ENCODE data around the gene STXBP1.
"Not testable (repeated sequence)": the region's sequence is repeated elsewhere in the genome, so short reads cannot be mapped to it uniquely, and the experiment has no call there.

The STXBP1 gene

DNA sequence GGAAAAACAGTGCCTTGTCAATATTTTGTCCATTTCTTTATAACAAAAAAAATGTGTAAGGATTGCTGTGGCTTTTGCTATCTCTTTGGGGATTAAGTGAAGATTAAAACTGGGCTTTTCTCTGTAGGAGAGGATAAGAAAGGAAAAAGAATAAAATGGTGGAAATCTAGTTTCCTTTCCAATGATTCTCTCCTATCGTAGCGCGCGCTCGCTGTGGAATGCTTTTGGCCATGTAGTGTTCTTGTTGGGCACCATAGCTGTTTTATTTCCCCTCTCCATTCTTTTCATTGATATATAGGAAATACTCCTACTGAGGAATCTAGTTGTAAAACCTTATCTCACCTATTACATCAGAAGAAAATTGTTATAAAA is 1.5 kb downstream of the STXBP1 start:
- peak in 1 of 58 donors; percentile 20 for DNase-seq

DNA sequence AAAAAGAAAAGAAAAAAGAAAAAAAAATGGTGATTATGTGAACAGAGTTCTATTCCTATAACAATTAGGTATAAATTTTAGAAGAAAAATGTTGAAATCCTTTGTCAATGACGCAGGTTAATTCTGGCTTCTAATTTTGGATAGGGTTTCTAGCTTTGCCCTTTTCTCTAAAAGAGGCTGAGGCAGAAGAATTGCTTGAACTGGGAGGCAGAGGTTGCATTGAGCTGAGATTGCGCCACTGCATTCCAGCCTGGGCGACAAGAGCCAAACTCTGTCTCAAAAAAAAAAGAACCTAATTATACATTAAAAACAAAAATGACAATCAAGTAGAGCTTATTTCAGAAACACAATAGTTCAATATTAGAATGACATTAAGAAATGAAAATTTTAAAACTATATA is 2.9 kb downstream of the STXBP1 start:
- no peak for DNase-seq

DNA sequence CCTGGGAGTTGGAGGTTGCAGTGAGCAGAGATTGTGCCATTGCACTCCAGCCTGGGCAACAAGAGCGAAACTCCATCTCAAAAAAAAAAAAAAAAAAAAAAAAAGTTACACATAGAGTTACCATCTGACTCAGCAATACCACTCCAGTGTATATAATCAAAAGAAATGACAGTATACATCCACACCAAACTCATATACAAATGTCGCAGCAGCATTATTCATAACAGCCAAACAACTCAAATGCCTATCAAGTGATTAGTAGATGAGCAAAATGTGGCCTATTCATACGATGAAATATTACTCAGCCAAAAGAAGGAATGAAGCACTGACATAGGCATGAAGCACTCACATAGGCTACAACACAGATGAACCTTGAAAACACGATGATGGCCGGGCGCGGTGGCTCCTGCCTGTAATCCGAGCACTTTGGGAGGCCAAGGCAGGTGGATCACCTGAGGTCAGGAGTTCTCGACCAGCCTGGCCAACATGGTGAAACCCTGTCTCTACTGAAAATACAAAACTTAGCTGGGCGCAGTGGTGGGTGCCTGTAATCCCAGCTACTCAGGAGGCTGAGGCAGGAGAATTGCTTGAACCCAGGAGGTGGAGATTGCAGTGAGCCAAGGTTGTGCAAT is 9.4 kb downstream of the STXBP1 start:
- not testable (repeated sequence) for DNase-seq

DNA sequence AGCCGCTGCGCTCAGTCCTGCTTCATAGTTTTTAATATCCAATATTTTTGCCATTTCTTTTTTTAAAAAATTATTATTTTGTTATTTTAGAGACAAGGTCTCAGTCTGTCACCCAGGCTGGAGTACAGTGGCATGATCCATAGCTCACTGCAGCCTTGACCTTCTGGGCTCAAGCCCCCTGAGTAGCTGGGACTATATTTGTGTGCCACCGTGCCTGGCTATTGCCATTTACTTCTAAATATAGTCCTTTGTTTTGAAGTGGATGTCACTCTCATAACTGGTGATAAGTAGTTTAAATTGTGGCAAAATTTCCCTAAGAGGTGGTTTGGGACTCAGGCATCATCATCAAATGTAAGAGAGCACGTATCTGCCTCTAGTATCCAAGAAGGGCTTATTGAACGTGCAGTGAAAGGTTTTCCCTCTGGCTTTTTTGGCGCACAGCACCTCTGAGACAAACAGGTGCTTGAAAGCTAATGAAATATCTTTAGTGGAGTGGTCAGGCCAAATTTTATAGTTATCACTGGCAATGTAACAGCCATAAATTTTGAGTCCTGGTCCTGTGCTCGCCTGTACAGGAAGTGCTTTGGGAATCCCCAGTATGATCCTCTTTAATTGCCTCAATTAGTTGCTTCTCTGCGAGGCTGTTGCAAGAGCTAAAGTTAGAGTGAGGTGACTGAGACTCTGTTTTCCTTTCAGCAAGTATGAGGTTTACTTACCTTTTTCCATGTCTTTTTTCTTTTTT is 14.8 kb downstream of the STXBP1 start:
- DNase-seq: no peak

DNA sequence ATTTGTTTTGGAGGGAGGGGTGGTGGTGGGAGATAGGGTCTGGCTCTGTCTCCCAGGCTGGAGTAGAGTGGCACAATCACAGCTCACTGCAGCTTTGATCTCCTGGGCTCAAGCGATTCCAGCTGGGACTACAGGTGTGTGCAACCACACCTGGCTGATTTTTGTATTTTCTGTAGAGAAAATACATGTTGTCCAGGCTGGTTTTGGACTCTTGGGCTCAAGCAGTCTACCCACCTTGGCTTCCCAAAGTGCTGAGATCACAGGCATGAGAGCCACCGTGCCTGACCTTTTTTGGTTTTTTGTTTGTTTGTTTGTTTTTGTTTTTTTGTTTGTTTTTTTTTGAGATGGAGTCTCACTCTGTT is 15.4 kb downstream of the STXBP1 start:
- no peak for DNase-seq

DNA sequence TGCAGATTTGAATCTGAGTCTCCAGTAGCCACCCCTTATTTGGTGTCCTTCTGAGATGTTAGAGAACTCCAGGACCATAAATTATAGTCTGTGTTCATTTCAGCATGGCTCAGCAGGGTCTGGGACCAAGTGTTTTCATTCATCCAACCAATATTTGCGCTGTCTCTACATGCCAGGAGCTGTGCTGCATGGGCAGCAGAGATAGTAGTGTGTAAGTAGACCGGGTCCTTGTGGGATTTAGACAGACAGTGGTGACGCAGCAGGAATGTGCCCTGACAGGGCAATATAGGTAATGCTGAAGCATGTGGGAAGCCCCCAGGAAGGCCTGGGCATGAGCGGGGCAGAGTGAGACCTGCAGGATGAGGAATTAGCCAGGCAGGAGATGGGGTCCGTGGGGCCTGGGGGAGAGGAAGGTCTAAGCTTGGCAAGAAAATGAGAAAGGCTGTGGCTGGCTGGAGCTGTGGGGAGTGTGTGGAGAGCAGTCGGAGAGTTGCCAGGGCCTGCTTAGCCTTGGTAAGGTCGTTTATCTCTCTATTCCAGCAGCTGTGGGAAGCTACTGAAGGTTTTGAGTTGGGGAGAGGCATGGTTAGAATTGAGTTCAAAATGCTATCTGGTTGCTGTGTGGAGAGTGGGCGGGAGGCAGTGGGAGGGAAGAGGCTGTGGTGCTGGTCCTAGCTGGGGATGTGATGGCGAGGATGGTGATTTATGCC is 16.8 kb downstream of the STXBP1 start:
- DNase-seq: no peak

DNA sequence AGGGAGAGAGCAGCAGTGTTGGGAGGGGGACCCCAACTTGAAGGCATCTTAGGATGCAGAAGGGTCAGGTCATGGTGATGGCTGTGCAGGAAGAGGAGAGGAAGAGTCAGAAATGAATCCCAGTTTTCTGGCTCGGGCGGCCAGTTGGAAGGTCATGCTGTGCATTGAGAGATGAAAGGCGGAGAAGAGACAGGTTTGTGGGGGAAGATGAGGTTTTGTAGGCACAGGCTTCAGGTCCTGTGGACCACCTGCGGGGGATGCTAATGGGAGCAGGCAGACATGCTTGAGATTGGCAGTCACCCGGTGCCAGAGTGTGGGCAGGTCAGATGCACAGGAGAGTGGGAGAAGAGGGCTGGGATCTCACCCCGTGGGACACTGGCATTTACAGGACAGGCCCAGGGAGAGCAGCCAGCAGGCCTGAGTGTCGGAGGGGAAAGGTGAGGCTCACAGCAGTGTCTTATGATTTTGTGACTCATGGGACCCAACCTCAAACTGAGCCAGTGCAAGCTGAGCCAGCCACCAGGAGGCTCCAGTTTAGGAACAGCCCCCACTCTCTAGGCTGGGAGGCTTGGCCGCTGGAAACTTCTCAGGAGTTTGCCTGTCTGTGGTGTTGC is 17.5 kb downstream of the STXBP1 start:
- DNase-seq: no peak

DNA sequence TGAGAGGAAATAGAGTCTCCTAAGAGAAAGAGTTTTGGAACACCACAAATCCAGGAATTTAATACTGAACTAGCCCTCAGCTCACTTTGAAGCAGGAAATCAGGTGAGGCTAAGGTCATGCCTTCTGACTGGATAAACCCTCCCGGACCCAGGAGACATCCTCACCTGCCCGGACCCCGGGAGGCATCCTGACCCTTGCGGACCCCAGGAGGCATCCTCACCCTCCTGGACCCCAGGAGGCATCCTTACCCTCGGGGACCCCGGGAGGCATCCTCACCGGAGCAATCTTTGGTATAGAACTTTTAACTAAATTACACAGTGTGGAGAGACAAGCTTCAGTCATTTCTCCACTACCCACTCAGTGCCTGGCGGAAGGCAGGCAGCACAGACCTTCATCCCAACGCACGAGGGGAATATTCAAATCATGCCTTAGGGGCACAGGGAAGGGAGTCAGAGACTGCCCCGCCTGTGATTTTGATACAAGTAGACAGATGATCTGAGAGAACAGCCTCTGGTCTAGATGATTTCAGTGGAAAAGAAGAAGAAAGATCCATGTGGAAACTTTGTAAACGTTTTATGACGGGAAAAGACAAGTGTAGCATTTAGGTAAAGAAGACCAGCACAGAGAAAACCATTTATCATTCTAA is 21.3 kb downstream of the STXBP1 start:
- no peak for DNase-seq

DNA sequence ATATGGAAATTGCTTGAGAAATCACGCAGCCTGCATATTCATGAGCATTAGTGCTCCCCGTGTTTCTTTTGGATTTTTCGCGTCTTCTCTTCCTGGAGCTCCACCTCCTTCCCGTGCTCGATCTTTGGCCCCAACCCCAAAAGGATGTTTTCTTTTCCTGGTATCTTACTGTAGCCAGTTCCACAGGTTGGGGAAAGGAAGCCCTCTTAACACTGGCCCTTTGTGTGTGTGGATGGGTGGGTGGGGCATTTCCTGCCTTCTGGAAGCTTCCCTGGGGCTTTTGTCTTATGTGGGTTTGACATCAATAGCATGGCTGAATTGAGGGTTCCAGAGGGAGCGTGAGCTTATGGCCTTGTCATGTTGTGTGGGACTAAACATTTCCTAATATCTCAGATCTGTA is 21.9 kb downstream of the STXBP1 start:
- DNase-seq: no peak

DNA sequence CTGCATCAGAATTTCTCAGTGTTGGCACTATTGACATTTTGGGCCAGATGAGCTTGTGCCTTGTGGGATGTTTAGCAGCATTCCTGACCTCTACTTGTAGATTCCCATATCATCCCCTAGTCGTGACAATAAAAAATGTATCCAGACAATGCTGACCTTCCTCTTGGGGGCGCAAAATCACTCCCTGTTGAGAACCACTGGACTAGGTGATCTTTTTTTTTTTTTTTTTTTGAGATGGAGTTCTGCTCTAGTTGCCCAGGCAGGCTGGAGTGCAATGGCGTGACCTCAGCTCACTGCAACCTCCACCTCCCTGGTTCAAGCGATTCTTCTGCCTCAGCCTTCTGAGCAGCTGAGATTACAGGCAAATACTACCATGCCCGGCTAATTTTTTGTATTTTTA is 22.6 kb downstream of the STXBP1 start:
- DNase-seq: no peak

DNA sequence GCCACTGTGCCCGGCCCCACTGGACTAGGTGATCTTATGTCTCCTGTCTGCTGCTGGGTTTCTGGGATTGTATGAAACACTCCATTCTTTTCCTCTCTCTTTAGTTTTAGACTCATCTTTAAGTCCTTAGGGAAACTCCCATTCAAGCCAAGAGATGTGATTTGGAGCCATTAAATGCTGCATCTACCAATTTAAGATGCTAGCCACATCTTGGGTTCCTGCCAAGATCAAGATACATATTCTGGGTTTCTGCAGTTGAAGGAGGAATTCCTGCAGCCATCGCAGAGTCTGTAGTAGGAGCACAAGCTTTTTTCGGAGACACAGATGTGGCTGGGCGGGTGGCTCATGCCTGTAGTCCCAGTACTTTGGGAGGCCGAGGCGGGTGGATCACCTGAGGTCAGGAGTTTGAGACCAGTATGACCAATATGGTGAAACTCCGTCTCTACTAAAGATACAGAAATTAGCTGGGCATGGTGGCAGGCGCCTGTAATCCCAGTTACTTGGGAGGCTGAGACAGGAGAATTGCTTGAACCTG is 23.2 kb downstream of the STXBP1 start:
- DNase-seq: peak in 6 of 58 donors; percentile 6 to 54 (median 24)

DNA sequence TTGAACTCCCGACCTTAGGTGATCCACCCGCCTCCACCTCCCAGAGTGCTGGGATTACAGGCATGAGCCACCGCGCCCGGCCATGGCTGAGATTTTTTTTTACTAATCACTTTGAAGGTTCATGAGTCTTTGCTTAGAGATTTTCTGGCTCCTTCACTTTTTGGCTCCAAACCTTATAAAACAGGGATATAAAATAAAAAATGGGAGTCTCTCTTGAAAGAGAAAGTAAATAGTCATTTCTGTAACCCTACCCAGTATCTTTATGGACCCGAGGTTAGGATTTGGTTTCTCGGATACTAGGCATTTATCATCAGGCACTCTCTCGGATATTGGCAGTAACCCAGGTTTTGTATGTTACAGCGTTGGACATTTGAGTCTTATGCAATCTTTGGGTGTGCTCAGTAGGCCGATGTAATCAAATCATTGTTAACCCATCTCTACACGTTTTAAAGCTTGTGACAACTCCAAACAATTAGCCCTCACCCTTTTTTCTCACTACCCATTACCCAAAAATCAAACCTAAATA is 25.3 kb downstream of the STXBP1 start:
- no peak for DNase-seq

DNA sequence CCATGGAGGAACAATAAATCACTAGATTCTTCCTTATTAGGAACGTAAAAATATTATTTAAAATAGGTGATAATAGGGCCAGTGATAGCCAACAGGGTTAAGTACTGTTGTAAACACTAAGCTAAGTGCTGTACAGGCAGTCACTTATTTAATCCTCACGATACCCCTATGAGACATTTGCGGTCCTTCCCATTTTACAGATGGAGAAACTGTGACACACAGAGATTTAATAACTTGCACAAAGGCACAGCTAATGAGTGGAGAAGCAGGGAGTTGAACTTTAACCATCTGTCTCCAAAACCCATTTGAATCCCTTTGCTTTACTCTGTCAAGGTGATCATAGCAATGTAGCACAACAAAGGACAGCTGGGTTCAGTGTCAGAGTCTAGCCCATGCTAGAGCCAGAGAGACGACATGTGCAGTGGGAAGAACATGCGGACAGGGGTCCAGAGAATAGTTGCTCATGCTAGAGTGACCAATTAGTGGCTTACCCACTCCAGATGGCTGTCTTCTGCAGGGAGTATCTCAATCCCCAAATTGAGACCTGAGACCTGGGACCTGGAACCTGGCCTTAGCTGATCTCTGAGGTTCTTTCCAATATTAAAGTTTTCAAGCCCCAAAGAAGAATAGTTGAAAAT is 28.9 kb downstream of the STXBP1 start:
- no peak for DNase-seq

DNA sequence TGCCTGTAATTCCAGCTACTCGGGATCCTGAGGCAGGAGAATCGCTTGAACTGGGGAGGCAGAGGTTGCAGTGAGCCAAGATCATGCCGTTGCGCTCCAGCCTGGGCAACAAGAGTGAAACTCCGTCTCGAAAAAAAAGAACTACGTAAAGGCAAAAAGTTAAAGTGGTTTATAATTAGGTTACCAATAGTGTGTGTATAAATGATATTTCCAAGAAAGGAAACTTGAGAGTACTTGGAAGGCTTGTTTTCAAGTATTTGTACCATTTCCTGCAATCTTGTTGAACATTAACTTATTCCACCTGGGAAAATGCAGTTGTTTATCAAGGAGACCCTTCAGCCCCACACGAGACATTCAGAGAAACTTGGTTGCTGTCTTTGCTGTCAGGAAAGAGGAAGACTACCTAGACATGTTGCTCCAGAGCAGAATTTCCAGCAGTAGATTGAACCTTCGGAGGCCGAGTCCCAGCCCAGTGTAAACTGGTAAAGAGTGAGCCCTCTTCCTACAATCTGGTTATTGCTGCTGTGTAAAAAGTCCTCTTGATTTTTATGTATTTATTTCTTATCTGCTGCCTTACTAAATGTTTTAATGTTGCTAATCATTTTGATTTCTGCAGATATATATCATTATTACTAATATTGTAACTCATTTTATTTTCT is 30.1 kb downstream of the STXBP1 start:
- no peak for DNase-seq

DNA sequence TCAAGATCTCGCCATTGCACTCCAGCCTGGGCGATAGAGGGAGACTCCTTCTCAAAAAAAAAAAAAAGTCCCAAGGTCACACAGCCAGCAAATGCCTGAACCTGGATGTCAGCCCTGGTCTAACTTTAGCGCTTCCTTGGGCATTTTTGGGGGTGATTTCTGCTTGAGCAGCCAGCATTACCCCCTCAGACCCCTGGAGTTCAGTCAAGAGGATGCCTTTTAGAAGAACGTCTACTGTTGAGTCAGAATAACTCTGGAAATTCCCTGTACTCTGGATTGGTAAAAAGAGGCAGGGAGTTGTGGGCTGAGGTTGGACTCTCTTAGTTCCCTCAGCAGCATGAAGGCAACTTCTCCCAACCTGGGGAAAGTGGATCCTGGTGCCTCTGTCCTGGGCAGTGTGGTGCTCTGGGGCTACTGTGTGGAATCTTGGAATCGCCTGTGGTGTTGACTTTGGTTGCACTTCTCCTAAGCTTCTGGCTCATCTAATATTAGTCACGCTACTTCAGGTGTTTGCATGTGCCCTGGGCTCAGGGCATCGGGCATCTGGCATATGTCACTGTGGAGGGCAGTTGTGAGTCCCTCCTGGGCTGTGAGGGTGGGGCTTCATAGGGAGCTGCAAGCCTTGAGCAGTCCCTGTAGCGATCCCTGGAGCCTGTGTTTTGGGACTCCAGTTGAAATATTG is 32.2 kb downstream of the STXBP1 start:
- no peak for DNase-seq

DNA sequence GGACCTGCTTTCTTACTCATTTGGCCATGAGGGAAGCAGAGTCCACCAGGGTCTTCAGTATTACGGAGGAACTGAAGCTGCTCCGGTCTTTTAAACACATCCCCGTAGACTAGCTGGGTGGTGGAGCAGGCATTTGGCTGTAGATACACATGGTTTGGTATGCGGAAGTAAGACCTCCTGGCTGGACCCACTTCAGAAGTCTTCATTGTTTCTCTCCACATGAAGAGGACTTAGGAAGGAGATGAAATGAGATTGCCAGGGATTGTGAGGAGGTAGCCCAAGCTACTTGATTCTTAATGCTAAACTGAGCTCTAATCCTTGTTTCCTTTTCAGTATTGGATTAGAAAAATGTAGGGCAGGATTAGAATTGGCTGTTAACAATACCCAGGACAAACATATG is 32.9 kb downstream of the STXBP1 start:
- no peak for DNase-seq

DNA sequence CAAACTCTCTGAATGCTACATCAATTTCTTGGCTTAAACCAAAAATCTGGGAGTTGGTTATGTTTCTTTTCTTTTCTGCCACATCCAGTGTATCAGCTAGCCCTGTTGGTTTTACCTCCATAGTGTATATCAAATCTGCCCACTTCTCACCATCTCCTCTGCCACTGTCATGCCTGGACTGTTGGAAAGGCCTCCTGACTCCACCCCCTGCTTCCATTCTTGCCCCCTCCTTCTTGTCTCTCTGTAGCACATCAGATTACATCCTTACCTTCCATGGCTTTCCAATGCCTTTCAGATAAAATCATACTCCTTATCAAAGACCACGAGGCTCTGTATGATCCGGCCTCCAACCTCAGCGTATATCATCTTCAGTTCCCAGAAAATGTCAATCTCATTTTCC is 35.4 kb downstream of the STXBP1 start:
- no peak for DNase-seq

DNA sequence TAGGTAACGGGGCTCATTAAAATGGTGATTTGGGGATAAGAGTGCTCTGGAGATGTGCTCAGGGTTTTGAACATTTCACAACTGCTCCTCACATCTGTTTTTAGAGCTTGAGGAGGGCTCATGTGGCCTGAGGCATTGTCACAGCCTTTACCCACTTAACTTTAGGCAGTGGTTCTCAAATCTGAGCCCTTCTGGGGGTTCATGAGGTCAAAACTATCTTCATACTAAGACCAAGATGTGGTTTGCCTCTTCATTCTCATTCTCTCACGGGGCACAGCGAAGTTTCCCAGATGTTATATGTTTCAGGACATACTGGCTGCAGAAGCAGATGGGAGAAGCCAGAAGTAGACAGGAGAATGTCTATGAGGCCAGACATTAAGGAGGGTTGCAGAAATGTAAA is 38.4 kb downstream of the STXBP1 start:
- DNase-seq: no peak
